CD1c-positive myeloid dendritic cell (primary cell): ENCODE data around the gene ACOXL.

Experiments
- DNase-seq: peaks from one replicate; pipeline ENCODE4 v3.0.0-alpha.2; 2016; ENCODE audit errors: extremely low spot score

ACOXL gene

GRCh38 chr2:111011218-111011617, 278.8 kb downstream of the ACOXL start:
- DNase-seq, result no peak

- no peak for DNase-seq
Measured at GRCh38 chr2:111015283-111015995, 283.1 kb downstream of the ACOXL start.

GRCh38 chr2:111017034-111017622, 284.8 kb downstream of the ACOXL start:
- DNase-seq, result no peak

- DNase-seq, result no peak
Measured at GRCh38 chr2:111017909-111018308, 285.5 kb downstream of the ACOXL start.

- no peak for DNase-seq
Measured at GRCh38 chr2:111019381-111019780, 287.0 kb downstream of the ACOXL start.

- no peak for DNase-seq
Measured at GRCh38 chr2:111022633-111023032, 290.3 kb downstream of the ACOXL start.

GRCh38 chr2:111024496-111024895, 292.1 kb downstream of the ACOXL start:
- DNase-seq, result no peak

GRCh38 chr2:111025288-111025687, 292.9 kb downstream of the ACOXL start:
- DNase-seq, result no peak

- DNase-seq, result no peak
Measured at GRCh38 chr2:111028720-111029119, 296.3 kb downstream of the ACOXL start.

- DNase-seq, result no peak
Measured at GRCh38 chr2:111029181-111029927, 297.0 kb downstream of the ACOXL start.

- DNase-seq, result no peak
Measured at GRCh38 chr2:111030260-111030891, 298.0 kb downstream of the ACOXL start.

GRCh38 chr2:111030945-111031344, 298.6 kb downstream of the ACOXL start:
- no peak for DNase-seq

GRCh38 chr2:111031546-111032478, 299.4 kb downstream of the ACOXL start:
- no peak for DNase-seq

- DNase-seq, result peak; percentile 69
Measured at GRCh38 chr2:111032721-111033429, 300.5 kb downstream of the ACOXL start.

- no peak for DNase-seq
Measured at GRCh38 chr2:111034146-111034545, 301.8 kb downstream of the ACOXL start.

GRCh38 chr2:111034606-111035005, 302.2 kb downstream of the ACOXL start:
- no peak for DNase-seq

- no peak for DNase-seq
Measured at GRCh38 chr2:111035830-111036441, 303.6 kb downstream of the ACOXL start.

GRCh38 chr2:111037128-111037527, 304.8 kb downstream of the ACOXL start:
- peak; percentile 38 for DNase-seq

- no peak for DNase-seq
Measured at GRCh38 chr2:111039628-111040383, 307.4 kb downstream of the ACOXL start.
